GM12878 (cell line): ENCODE results near the gene MTCH2. TPM values are rescaled to one million over a fixed set of nuclear protein-coding genes. Genes with fewer than 3 reads are reported as not detected.

Experiments
- CEBPZ ChIP-seq: fragments of 150-350 bp; IDR thresholded peaks from 2 replicates; pipeline ENCODE4 v1.6.1; 2016; ENCODE audit warnings: low read depth, low read length
- FOXK2 ChIP-seq: fragments of 450-650 bp; IDR thresholded peaks from 2 replicates; pipeline ENCODE4 v1.6.1; 2017; ENCODE audit warnings: mild to moderate bottlenecking, moderate library complexity
- NRF1 ChIP-seq: conservative IDR thresholded peaks from 2 replicates; pipeline ENCODE4 v1.6.1; 2011; ENCODE audit warnings: mild to moderate bottlenecking, low read depth, low read length, improper control_type of control experiment
- PKNOX1 ChIP-seq: fragments of 450-650 bp; IDR thresholded peaks from 2 replicates; pipeline ENCODE4 v1.6.1; 2016; ENCODE audit warnings: mild to moderate bottlenecking
- PRDM15 ChIP-seq: fragments of 450-650 bp; formaldehyde crosslinking; IDR thresholded peaks from 2 replicates; pipeline ENCODE4 v1.4.0; 2020; ENCODE audit warnings: mild to moderate bottlenecking, moderate library complexity
- RAD21 ChIP-seq: IDR thresholded peaks from 2 replicates; pipeline ENCODE4 v1.6.1; 2011; ENCODE audit warnings: mild to moderate bottlenecking, low read depth, low read length, moderate library complexity; ENCODE audit not compliant: insufficient read depth
- SIN3A ChIP-seq: IDR thresholded peaks from 2 replicates; pipeline ENCODE4 v1.6.1; 2012; ENCODE audit warnings: low read depth, low read length, improper control_type of control experiment
- SMAD1 ChIP-seq: fragments of 450-650 bp; IDR thresholded peaks from 2 replicates; pipeline ENCODE4 v1.6.1; 2018; ENCODE audit warnings: mild to moderate bottlenecking, low read depth; ENCODE audit not compliant: partially characterized antibody
- SMAD5 ChIP-seq: IDR thresholded peaks from 2 replicates; pipeline ENCODE4 v1.6.1; 2016; ENCODE audit warnings: antibody characterized with exemption, low read depth
- SP1 ChIP-seq: IDR thresholded peaks from one replicate; pipeline ENCODE4 v1.6.1; 2011; ENCODE audit warnings: low read depth, low read length
- SRF ChIP-seq, 2 experiments: IDR thresholded peaks; 2 replicates each; pipeline ENCODE4 v1.6.1; 2011; ENCODE audit warnings: low read depth in 2 of 2, low read length in 2 of 2, mild to moderate bottlenecking in 1 of 2, moderate library complexity in 1 of 2
- STAT1 ChIP-seq: fragments of 450-650 bp; conservative IDR thresholded peaks from 2 replicates; pipeline ENCODE4 v1.6.1; 2014; ENCODE audit warnings: antibody characterized with exemption, mild to moderate bottlenecking
- STAT3 ChIP-seq: IDR thresholded peaks from 2 replicates; pipeline ENCODE4 v1.6.1; 2011; ENCODE audit warnings: low read depth, low read length, improper control_type of control experiment
- SUPT20H ChIP-seq: IDR thresholded peaks from 2 replicates; pipeline ENCODE4 v1.6.1; 2011; ENCODE audit warnings: low read depth, mild to moderate bottlenecking, low read length, moderate library complexity, borderline replicate concordance; ENCODE audit not compliant: control insufficient read depth
- SUZ12 ChIP-seq: fragments of 200-600 bp; sonication (generic); IDR thresholded peaks from one replicate; pipeline ENCODE4 v1.6.1; 2018; ENCODE audit warnings: antibody characterized with exemption, mild to moderate bottlenecking; ENCODE audit not compliant: unreplicated experiment
- TCF7 ChIP-seq: IDR thresholded peaks from 2 replicates; pipeline ENCODE4 v1.6.1; 2014; ENCODE audit warnings: antibody characterized with exemption, borderline replicate concordance
- ZBTB11 ChIP-seq: fragments of 450-650 bp; formaldehyde crosslinking; IDR thresholded peaks from 2 replicates; pipeline ENCODE4 v1.5.0; 2022; ENCODE audit warnings: mild to moderate bottlenecking, missing genetic modification characterization
- ZNF217 ChIP-seq: fragments of 450-650 bp; IDR thresholded peaks from 2 replicates; pipeline ENCODE4 v1.6.1; 2017; ENCODE audit warnings: antibody characterized with exemption, mild to moderate bottlenecking
- polyA plus RNA-seq, 11 experiments: library from polyadenylated mRNA; depleted of rRNA in 4 of 11; unstranded in 6 of 11; stranded (reverse) in 5 of 11; fragments of >200 nt; fragmentation: Nextera tagmentation in 4 of 11; fragmentation: Illumina TruSeq in 1 of 11; extraction: Ambion mirVana in 4 of 11; extraction: Trizol in 1 of 11; gene quantifications; 1 replicate in 1 of 11; 2 replicates in 10 of 11; pipeline versions ENCODE4 v1.2.1 to v1.2.3, GENCODE V29; 2011 to 2016; ENCODE audit warnings: inconsistent platforms in 2 of 11, missing spikeins in 2 of 11, low read depth in 1 of 11
- total RNA-seq, 4 experiments: library from RNA; depleted of rRNA in 3 of 4; stranded (reverse); fragments of >200 nt in 3 of 4; fragmentation: Illumina TruSeq in 1 of 4; extraction: Trizol in 1 of 4; gene quantifications; 2 replicates each; pipeline versions ENCODE4 v1.2.1 to v1.2.3, GENCODE V29; 2013 to 2021

Gene MTCH2
- total and polyA plus RNA-seq, 10 of the 15 experiments (the other 5 are each of a cell fraction or from before 2014, with no cell fraction given), result 72.4 to 341 (median 144) TPM

GRCh38 chr11:47642099-47642855, at the start of gene MTCH2 (continued):
- TF ChIP-seq SUZ12 (no peak), STAT1 (no peak), SP1 (peak; percentile 10), PKNOX1 (peak; percentile 59; the same call in 1 of the 2 replicates), SMAD1 (no peak), RAD21 (no peak), TCF7 (no peak), FOXK2 (no peak), PRDM15 (no peak), CEBPZ (no peak), SIN3A (peak; percentile 85; the same call in 1 of the 2 replicates), NRF1 (peak; percentile 98), SUPT20H (no peak), SRF (IDR thresholded peaks at IDR 0.05; ENCODE audit: low read depth in 2 of 2, low read length in 2 of 2) (no peak), ZBTB11 (CRISPR knock-in tag) (no peak), STAT3 (no peak), SMAD5 (no peak), ZNF217 (no peak)
